ENCODE measurements around the gene QRICH1. TPM values are rescaled to one million over a fixed set of nuclear protein-coding genes. Genes with fewer than 3 reads are reported as not detected.

QRICH1 gene
- total and polyA plus RNA-seq, 2 of the 13 experiments (the other 11 are each of a cell fraction or from before 2014, with no cell fraction given): 52.6 to 102 TPM

GRCh38 chr3:49093853-49094767, at the start of gene QRICH1 (continued):
- no peak for TF ChIP-seq HNF1A (IDR thresholded peaks at IDR 0.05; ENCODE audit: low read depth)
- TF ChIP-seq HNF1A (CRISPR knock-in tag; IDR thresholded peaks at IDR 0.05; ENCODE audit: borderline replicate concordance): 0 out of 2 replicates have a peak, but pooled peaks have one; percentile 20
- TF ChIP-seq KMT2A (CRISPR knock-in tag; IDR thresholded peaks at IDR 0.05): peak; percentile 38; the same call in 1 of the 2 replicates
- peak; percentile 61 for TF ChIP-seq TBL1XR1 (IDR thresholded peaks at IDR 0.05; ENCODE audit: borderline replicate concordance, low read length, partially characterized antibody)
- peak; percentile 73 for TF ChIP-seq CTCF (CRISPR knock-in tag; IDR thresholded peaks at IDR 0.05)
- TF ChIP-seq NR3C1 (CRISPR knock-in tag; IDR thresholded peaks at IDR 0.05): no peak
- no peak for TF ChIP-seq PCBP2 (optimal IDR thresholded peaks at IDR 0.05; ENCODE audit: low read depth, low read length, poor library complexity, severe bottlenecking)
- TF ChIP-seq LRRFIP1 (CRISPR knock-in tag; conservative IDR thresholded peaks at IDR 0.05): no peak; the same call in 1 of the 2 replicates
- no peak; the same call in none of the 2 replicates for TF ChIP-seq MXD4 (CRISPR knock-in tag; IDR thresholded peaks at IDR 0.05)
- TF ChIP-seq ZNF276 (CRISPR knock-in tag; IDR thresholded peaks at IDR 0.05; ENCODE audit: low read depth): peak; percentile 100
- TF ChIP-seq ZUFSP (CRISPR knock-in tag; IDR thresholded peaks at IDR 0.05; ENCODE audit: borderline replicate concordance): no peak
- peak; percentile 9; the same call in 1 of the 2 replicates for TF ChIP-seq ZNF383 (CRISPR knock-in tag; IDR thresholded peaks at IDR 0.05; ENCODE audit: borderline replicate concordance)
- peak; percentile 30; the same call in 1 of the 2 replicates for TF ChIP-seq ZNF746 (CRISPR knock-in tag; IDR thresholded peaks at IDR 0.05)
- peak; percentile 91; the same call in 1 of the 2 replicates for TF ChIP-seq HDAC1 (CRISPR knock-in tag; IDR thresholded peaks at IDR 0.05)
- TF ChIP-seq ZC3H13 (CRISPR knock-in tag; IDR thresholded peaks at IDR 0.05): peak; percentile 91

Measured in HepG2 (cell line).